SU-DHL-6 (cell line): ENCODE data around the gene NTN5.
A peak's percentile ranks its signal among the peaks of the same experiment; 100 is the strongest.
"Not testable (repeated sequence)": the region's sequence is repeated elsewhere in the genome, so short reads cannot be mapped to it uniquely, and the experiment has no call there.

Experiments used
- H2AFZ ChIP-seq: fragments of 200-600 bp; sonication (generic); 2 replicates; pipeline ENCODE4 v1.6.1; 2014; ENCODE audit warnings: low read depth, mild to moderate bottlenecking, moderate library complexity, mixed read lengths, antibody characterized with exemption, low read length; ENCODE audit not compliant: severe bottlenecking
- H3F3A ChIP-seq: fragments of 200-600 bp; shearing (Covaris generic); 2 replicates; pipeline ENCODE4 v1.6.0; 2016; ENCODE audit warnings: antibody characterized with exemption, mild to moderate bottlenecking; ENCODE audit not compliant: insufficient read depth
- H3K27ac ChIP-seq: fragments of 200-600 bp; sonication (generic); 2 replicates; pipeline ENCODE4 v1.5.1; 2016; ENCODE audit warnings: low read depth, mild to moderate bottlenecking, low read length, moderate library complexity, mixed read lengths
- H3K27me3 ChIP-seq: fragments of 200-600 bp; sonication (generic), shearing (Covaris generic); 2 replicates; pipeline ENCODE4 v1.6.0; 2014; ENCODE audit warnings: mild to moderate bottlenecking, low read length
- H3K36me3 ChIP-seq: fragments of 200-600 bp; sonication (generic); 2 replicates; pipeline ENCODE4 v1.6.1; 2014; ENCODE audit warnings: mild to moderate bottlenecking, low read length, mixed read lengths
- H3K4me2 ChIP-seq: fragments of 300-600, 200-600 bp; shearing (Covaris generic), sonication (generic); 2 replicates; pipeline ENCODE4 v1.6.0; 2014; ENCODE audit warnings: low read length, low read depth, mild to moderate bottlenecking; ENCODE audit not compliant: poor library complexity, severe bottlenecking
- H3K4me3 ChIP-seq: fragments of 200-600 bp; sonication (generic); 2 replicates; pipeline ENCODE4 v1.5.1; 2014; ENCODE audit warnings: antibody characterized with exemption, low read length, mild to moderate bottlenecking, mixed read lengths; ENCODE audit not compliant: insufficient read depth, poor library complexity, severe bottlenecking
- H3K79me2 ChIP-seq: fragments of 200-600 bp; sonication (generic); 2 replicates; pipeline ENCODE4 v1.6.1; 2014; ENCODE audit warnings: mild to moderate bottlenecking, low read length, moderate library complexity; ENCODE audit not compliant: insufficient read depth
- H3K9ac ChIP-seq: fragments of 200-600 bp; sonication (generic); 2 replicates; pipeline ENCODE4 v1.7.0; 2014; ENCODE audit warnings: mild to moderate bottlenecking, low read length
- H3K9me2 ChIP-seq: fragments of 200-600 bp; sonication (generic); replicated peaks from 2 replicates; pipeline ENCODE4 v1.6.1; 2014; ENCODE audit warnings: low read length; ENCODE audit not compliant: insufficient read depth
- H3K9me3 ChIP-seq: fragments of 200-600 bp; sonication (generic); 2 replicates; pipeline ENCODE4 v1.6.1; 2014; ENCODE audit warnings: low read length, mixed read lengths; ENCODE audit not compliant: insufficient read depth
- H4K20me1 ChIP-seq: fragments of 200-600 bp; sonication (generic); 2 replicates; pipeline ENCODE4 v1.6.1; 2014; ENCODE audit warnings: low read depth, mild to moderate bottlenecking, antibody characterized with exemption, low read length, moderate library complexity, mixed read lengths
- CTCF ChIP-seq: fragments of 200-600 bp; sonication (generic); IDR thresholded peaks from one replicate; pipeline ENCODE4 v1.5.1; 2017; ENCODE audit warnings: antibody characterized with exemption, mild to moderate bottlenecking, low read length, moderate library complexity; ENCODE audit not compliant: insufficient read depth, poor library complexity, severe bottlenecking
- EZH2phosphoT487 ChIP-seq: fragments of 200-600 bp; sonication (generic), shearing (Covaris generic); conservative IDR thresholded peaks from 2 replicates; pipeline ENCODE4 v1.6.1; 2018; ENCODE audit warnings: mild to moderate bottlenecking, antibody characterized with exemption, low read length, moderate library complexity, mixed read lengths

The NTN5 gene

GRCh38 chr19:48632692-48633147 is 40.1 kb downstream of the NTN5 start:
- Histone ChIP-seq H3K9me2 (no peaks in the 10 kb centered on the region), H3K4me2 (no peak overlapping the region), H3F3A (peaks cover 21% of the 10 kb centered on the region), H3K9me3 (no peaks in the 10 kb centered on the region), H4K20me1 (no peaks in the 10 kb centered on the region), H3K36me3 (no peaks in the 10 kb centered on the region), H3K79me2 (no peaks in the 10 kb centered on the region), H3K4me3 (no peak overlapping the region), H2AFZ (no peak overlapping the region), H3K27me3 (no peaks in the 10 kb centered on the region), H3K27ac (peak overlapping the region; percentile 7; the same call in 1 of the 2 replicates), H3K9ac (peak overlapping the region; percentile 93; the same call in 1 of the 2 replicates)
- no peak for TF ChIP-seq EZH2phosphoT487
- no peak for TF ChIP-seq CTCF

GRCh38 chr19:48632286-48632685 is 40.5 kb downstream of the NTN5 start:
- H3K4me2 ChIP-seq, H3K36me3 ChIP-seq, H2AFZ ChIP-seq, H3K9me2 ChIP-seq, H3K79me2 ChIP-seq, H3K4me3 ChIP-seq, H3K9ac ChIP-seq, H4K20me1 ChIP-seq, H3K9me3 ChIP-seq, H3K27me3 ChIP-seq: not testable (repeated sequence)
- peaks cover 21% of the 10 kb centered on the region for H3F3A ChIP-seq
- 0 out of 2 replicates have a peak overlapping the region, but pooled peaks have one; percentile 7 for H3K27ac ChIP-seq

GRCh38 chr19:48631225-48631624 is 41.6 kb downstream of the NTN5 start:
- no peaks in the 10 kb centered on the region for H3K27me3 ChIP-seq
- H3K36me3 ChIP-seq: no peaks in the 10 kb centered on the region
- no peak overlapping the region for H3K9ac ChIP-seq
- H3K4me2 ChIP-seq: no peak overlapping the region
- no peaks in the 10 kb centered on the region for H3K9me2 ChIP-seq
- no peak for TF ChIP-seq CTCF
- no peak for TF ChIP-seq EZH2phosphoT487
- no peak overlapping the region for H2AFZ ChIP-seq
- peaks cover 14% of the 10 kb centered on the region for H3F3A ChIP-seq
- H4K20me1 ChIP-seq: no peaks in the 10 kb centered on the region
- H3K79me2 ChIP-seq: no peaks in the 10 kb centered on the region
- no peak overlapping the region for H3K27ac ChIP-seq
- H3K4me3 ChIP-seq: no peak overlapping the region
- H3K9me3 ChIP-seq: no peaks in the 10 kb centered on the region

- TF ChIP-seq EZH2phosphoT487 (no peak), CTCF (no peak)
- Histone ChIP-seq H3K9ac (no peak overlapping the region), H3K79me2 (no peaks in the 10 kb centered on the region), H3K4me3 (no peak overlapping the region), H3K4me2 (no peak overlapping the region), H3K9me3 (no peaks in the 10 kb centered on the region), H3F3A (peaks cover 13% of the 10 kb centered on the region), H3K27me3 (no peaks in the 10 kb centered on the region), H2AFZ (no peak overlapping the region), H3K27ac (no peak overlapping the region), H3K9me2 (no peaks in the 10 kb centered on the region), H3K36me3 (no peaks in the 10 kb centered on the region), H4K20me1 (no peaks in the 10 kb centered on the region)
These were observed 42.3 kb downstream of the NTN5 start for GRCh38 chr19:48630296-48631063.
